HepG2 (cell line): Measurements from ENCODE around the gene ARHGEF10L. TPM values are rescaled to one million over a fixed set of nuclear protein-coding genes. Genes with fewer than 3 reads are reported as not detected.

Experiments used
- AHDC1 ChIP-seq: sonication (generic); formaldehyde crosslinking; IDR thresholded peaks from 2 replicates; pipeline ENCODE4 v1.5.1; 2020; ENCODE audit warnings: mild to moderate bottlenecking, missing genetic modification reagents, borderline replicate concordance
- ATF6 ChIP-seq: sonication (generic); formaldehyde crosslinking; conservative IDR thresholded peaks from 2 replicates; pipeline ENCODE4 v1.4.0; 2020; ENCODE audit warnings: missing genetic modification reagents
- CHCHD3 ChIP-seq: sonication (generic); formaldehyde crosslinking; IDR thresholded peaks from 2 replicates; pipeline ENCODE4 v1.8.0; 2022; ENCODE audit warnings: mild to moderate bottlenecking, missing genetic modification reagents, moderate library complexity
- HOXD1 ChIP-seq: sonication (generic); formaldehyde crosslinking; IDR thresholded peaks from 2 replicates; pipeline ENCODE4 v1.5.0; 2020; ENCODE audit warnings: missing genetic modification reagents
- KAT2B ChIP-seq: fragments of 150-350 bp; IDR thresholded peaks from 2 replicates; pipeline ENCODE4 v1.6.1; 2014; ENCODE audit warnings: low read depth, low read length, borderline replicate concordance
- MED1 ChIP-seq: sonication (generic); formaldehyde crosslinking; IDR thresholded peaks from 2 replicates; pipeline ENCODE4 v1.4.0; 2020; ENCODE audit warnings: missing genetic modification reagents
- MZF1 ChIP-seq: sonication (generic); formaldehyde crosslinking; IDR thresholded peaks from 2 replicates; pipeline ENCODE4 v1.8.1; 2023; ENCODE audit warnings: mild to moderate bottlenecking, missing genetic modification reagents, borderline replicate concordance
- NBN ChIP-seq: fragments of 450-650 bp; conservative IDR thresholded peaks from 2 replicates; pipeline ENCODE4 v1.6.1; 2017
- NFE2 ChIP-seq: sonication (generic); formaldehyde crosslinking; IDR thresholded peaks from 2 replicates; pipeline ENCODE4 v1.4.0; 2020; ENCODE audit warnings: missing genetic modification reagents
- NFE2L1 ChIP-seq: sonication (generic); formaldehyde crosslinking; IDR thresholded peaks from 2 replicates; pipeline ENCODE4 v1.4.0; 2020; ENCODE audit warnings: missing genetic modification reagents, mild to moderate bottlenecking, borderline replicate concordance
- NR3C1 ChIP-seq: sonication (generic); formaldehyde crosslinking; IDR thresholded peaks from 2 replicates; pipeline ENCODE4 v1.4.0; 2020; ENCODE audit warnings: missing genetic modification reagents
- PLRG1 ChIP-seq: fragments of 450-650 bp; conservative IDR thresholded peaks from 2 replicates; pipeline ENCODE4 v1.6.1; 2016
- PLSCR1 ChIP-seq: sonication (generic); formaldehyde crosslinking; IDR thresholded peaks from 2 replicates; pipeline ENCODE4 v1.5.0; 2020; ENCODE audit warnings: missing genetic modification reagents, mild to moderate bottlenecking, borderline replicate concordance
- PTBP1 ChIP-seq: fragments of 200-400 bp; formaldehyde crosslinking; IDR thresholded peaks from 2 replicates; pipeline ENCODE4 v1.6.1; 2018; ENCODE audit warnings: low read length, low read depth; ENCODE audit not compliant: poor library complexity, severe bottlenecking
- SNAPC2 ChIP-seq: sonication (generic); formaldehyde crosslinking; IDR thresholded peaks from 2 replicates; pipeline ENCODE4 v1.8.1; 2022; ENCODE audit warnings: mild to moderate bottlenecking, missing genetic modification reagents
- XRCC5 ChIP-seq: fragments of 200-400 bp; formaldehyde crosslinking; optimal IDR thresholded peaks from 2 replicates; pipeline ENCODE3; 2017; ENCODE audit warnings: mild to moderate bottlenecking, low read length
- ZFP41 ChIP-seq: sonication (generic); formaldehyde crosslinking; IDR thresholded peaks from 2 replicates; pipeline ENCODE4 v1.4.0; 2020; ENCODE audit warnings: mild to moderate bottlenecking, missing genetic modification reagents, borderline replicate concordance
- ZKSCAN8 ChIP-seq: IDR thresholded peaks from 2 replicates; pipeline ENCODE4 v1.6.1; 2016; ENCODE audit warnings: borderline replicate concordance, missing genetic modification reagents, missing compliant biosample characterization
- ZNF256 ChIP-seq: sonication (generic); formaldehyde crosslinking; conservative IDR thresholded peaks from 2 replicates; pipeline ENCODE4 v1.4.0; 2020; ENCODE audit warnings: missing genetic modification reagents
- ZNF331 ChIP-seq: sonication (generic); formaldehyde crosslinking; IDR thresholded peaks from 2 replicates; pipeline ENCODE4 v1.4.0; 2020; ENCODE audit warnings: missing genetic modification reagents
- ZNF441 ChIP-seq: sonication (generic); formaldehyde crosslinking; IDR thresholded peaks from 2 replicates; pipeline ENCODE4 v1.7.0; 2021; ENCODE audit warnings: missing genetic modification reagents, borderline replicate concordance
- ZNF557 ChIP-seq: sonication (generic); formaldehyde crosslinking; IDR thresholded peaks from 2 replicates; pipeline ENCODE4 v1.4.0; 2020; ENCODE audit warnings: missing genetic modification reagents
- ZNF777 ChIP-seq: sonication (generic); formaldehyde crosslinking; IDR thresholded peaks from 2 replicates; pipeline ENCODE4 v1.4.0; 2020; ENCODE audit warnings: missing genetic modification reagents
- ZSCAN30 ChIP-seq: sonication (generic); formaldehyde crosslinking; IDR thresholded peaks from 2 replicates; pipeline ENCODE4 v1.5.0; 2020; ENCODE audit warnings: mild to moderate bottlenecking, missing genetic modification reagents
- polyA plus RNA-seq, 8 experiments: library from polyadenylated mRNA; depleted of rRNA in 3 of 8; stranded (reverse) in 7 of 8; unstranded in 1 of 8; fragments of >200 nt; fragmentation: Illumina TruSeq in 4 of 8; extraction: Trizol in 4 of 8; gene quantifications; 2 replicates each; pipeline versions ENCODE4 v1.2.1 to v1.2.3, GENCODE V29; 2011 to 2016; ENCODE audit warnings: low read depth in 4 of 8, missing spikeins in 1 of 8, mixed read lengths in 1 of 8; ENCODE audit not compliant: insufficient read depth in 1 of 8
- total RNA-seq, 5 experiments: library from RNA; depleted of rRNA; stranded (reverse); fragments of >200 nt; fragmentation: Illumina TruSeq; extraction: Trizol; gene quantifications; 2 replicates each; pipeline ENCODE4 v1.2.3, GENCODE V29; 2016; ENCODE audit warnings: low read depth in 1 of 5

The ARHGEF10L gene
- total and polyA plus RNA-seq, 2 of the 13 experiments (the other 11 are each of a cell fraction or from before 2014, with no cell fraction given) = 46.5 to 78.3 TPM

GRCh38 chr1:17581389-17582123 is 42.1 kb downstream of the ARHGEF10L start (continued):
- TF ChIP-seq NFE2 (CRISPR knock-in tag) (no peak), NBN (no peak), KAT2B (no peak), MZF1 (CRISPR knock-in tag) (no peak), ZNF777 (no peak), MED1 (CRISPR knock-in tag) (no peak; the same call in none of the 2 replicates), SNAPC2 (no peak), PTBP1 (no peak), PLSCR1 (CRISPR knock-in tag) (no peak), ZNF557 (no peak), PLRG1 (no peak), CHCHD3 (no peak), NR3C1 (CRISPR knock-in tag) (no peak), XRCC5 (peak; percentile 73), ATF6 (CRISPR knock-in tag) (no peak), ZSCAN30 (no peak), ZNF441 (CRISPR knock-in tag) (0 out of 2 replicates have a peak, but pooled peaks have one; percentile 30), ZNF256 (CRISPR knock-in tag) (no peak), HOXD1 (CRISPR knock-in tag) (no peak), AHDC1 (CRISPR knock-in tag) (no peak), ZFP41 (CRISPR knock-in tag) (no peak), ZKSCAN8 (peak; percentile 56; the same call in 1 of the 2 replicates), NFE2L1 (CRISPR knock-in tag) (no peak), ZNF331 (CRISPR knock-in tag) (peak; percentile 70; the same call in 1 of the 2 replicates)
